Transverse colon (tissue), 3 donors: ENCODE results near the gene UCN3.

ENCODE experiments used
- CTCF ChIP-seq, 5 experiments: fragments of 200-600 bp in 3 of 5; fragments of 450-650 bp in 2 of 5; sonication (generic) in 3 of 5; IDR thresholded peaks; 1 replicate in 2 of 5; 2 replicates in 3 of 5; pipeline ENCODE4 v1.5.1; 2016 to 2017; ENCODE audit warnings: antibody characterized with exemption in 5 of 5, inconsistent platforms in 3 of 5, mild to moderate bottlenecking in 2 of 5, moderate library complexity in 1 of 5
- EP300 ChIP-seq: sonication (generic); formaldehyde crosslinking; IDR thresholded peaks from one replicate; pipeline ENCODE4 v1.6.1; 2017; ENCODE audit warnings: antibody characterized with exemption, low read depth

- TF ChIP-seq CTCF (IDR thresholded peaks at IDR 0.05) (no peak), EP300 (no peak)
Observed at GRCh38 chr10:5343092-5343491, 21.7 kb upstream of the UCN3 start.
